ENCODE results near the gene HAPSTR1.
A peak's percentile ranks its signal among the peaks of the same experiment; 100 is the strongest.

Gene HAPSTR1

GRCh38 chr16:9092282-9092977 lies 986 bp downstream of the HAPSTR1 start:
- ChIA-PET CTCF (interaction anchor here (0.6 to 1.2 kb wide), 2 partner anchors 12 to 1270 kb away, joined by 3 read pairs; no protein-coding TSS in a partner anchor), POLR2A (interaction anchor here (0.9 to 1.7 kb wide), 8 partner anchors 9 to 144 kb away, joined by 3 to 13 read pairs (median 6); no protein-coding TSS in a partner anchor)
- TF ChIP-seq PKNOX1 (IDR thresholded peaks at IDR 0.05) (peak; percentile 92), FOXK2 (IDR thresholded peaks at IDR 0.05) (no peak)
- DNase-seq (ENCODE audit: extremely low spot score): peak; percentile 15

GRCh38 chr16:9092978-9093344 lies 1.5 kb downstream of the HAPSTR1 start:
- no peak for DNase-seq (ENCODE audit: extremely low spot score)
- CTCF ChIA-PET: interaction anchor here (0.6 to 1.2 kb wide), 2 partner anchors 11 to 1270 kb away, joined by 3 read pairs; no protein-coding TSS in a partner anchor
- POLR2A ChIA-PET: interaction anchor here (1.6 kb wide), 1 partner anchor 10 kb away, joined by 4 read pairs; no protein-coding TSS in a partner anchor
- no peak for TF ChIP-seq FOXK2 (IDR thresholded peaks at IDR 0.05)
- TF ChIP-seq ZNF384 (IDR thresholded peaks at IDR 0.05): no peak
- TF ChIP-seq TARDBP (IDR thresholded peaks at IDR 0.05): no peak
- TF ChIP-seq L3MBTL2 (conservative IDR thresholded peaks at IDR 0.05): no peak
- TF ChIP-seq ELF4 (IDR thresholded peaks at IDR 0.05): no peak
- no peak for TF ChIP-seq HDGF (IDR thresholded peaks at IDR 0.05; ENCODE audit: borderline replicate concordance)
- no peak for TF ChIP-seq ARNT (IDR thresholded peaks at IDR 0.05)
- no peak for TF ChIP-seq BHLHE40 (IDR thresholded peaks at IDR 0.05; ENCODE audit: borderline replicate concordance)
- TF ChIP-seq NFRKB (IDR thresholded peaks at IDR 0.05): no peak
- TF ChIP-seq FOXA1 (IDR thresholded peaks at IDR 0.05): no peak
- TF ChIP-seq SUZ12 (IDR thresholded peaks at IDR 0.05): no peak
- no peak for TF ChIP-seq CTBP1 (IDR thresholded peaks at IDR 0.05; ENCODE audit: borderline replicate concordance)
- no peak for TF ChIP-seq PKNOX1 (IDR thresholded peaks at IDR 0.05)
- no peak for TF ChIP-seq SP1 (IDR thresholded peaks at IDR 0.05)
- TF ChIP-seq FOXM1 (IDR thresholded peaks at IDR 0.05; ENCODE audit: borderline replicate concordance): no peak
- TF ChIP-seq LEF1 (IDR thresholded peaks at IDR 0.05; ENCODE audit: borderline replicate concordance): no peak

GRCh38 chr16:9094011-9094846 lies 2.8 kb downstream of the HAPSTR1 start:
- TF ChIP-seq FOXK2 (IDR thresholded peaks at IDR 0.05): no peak
- no peak for DNase-seq (ENCODE audit: extremely low spot score)
- POLR2A ChIA-PET: interaction anchor here (1.6 kb wide), 1 partner anchor 9 kb away, joined by 4 read pairs; no protein-coding TSS in a partner anchor
- CTCF ChIA-PET: interaction anchor here (1.1 kb wide), 1 partner anchor 161 kb away, joined by 3 read pairs; no protein-coding TSS in a partner anchor

- ChIA-PET CTCF (no interaction called here), POLR2A (no interaction called here)
- TF ChIP-seq TARDBP (IDR thresholded peaks at IDR 0.05) (no peak), NFRKB (IDR thresholded peaks at IDR 0.05) (no peak)
- no peak for DNase-seq (ENCODE audit: extremely low spot score)
Measured at GRCh38 chr16:9095171-9095570, 3.7 kb downstream of the HAPSTR1 start.

- DNase-seq (ENCODE audit: extremely low spot score): no peak
- POLR2A ChIA-PET: no interaction called here
- TF ChIP-seq ZNF384 (IDR thresholded peaks at IDR 0.05) (no peak), SUZ12 (IDR thresholded peaks at IDR 0.05) (no peak), BHLHE40 (IDR thresholded peaks at IDR 0.05; ENCODE audit: borderline replicate concordance) (no peak), ARNT (IDR thresholded peaks at IDR 0.05) (no peak), FOXA1 (IDR thresholded peaks at IDR 0.05) (no peak), CTBP1 (IDR thresholded peaks at IDR 0.05; ENCODE audit: borderline replicate concordance) (no peak), ELF4 (IDR thresholded peaks at IDR 0.05) (no peak), TARDBP (IDR thresholded peaks at IDR 0.05) (no peak), L3MBTL2 (conservative IDR thresholded peaks at IDR 0.05) (no peak)
- CTCF ChIA-PET: no interaction called here
Measured at GRCh38 chr16:9095656-9096397, 4.4 kb downstream of the HAPSTR1 start.

- TF ChIP-seq TARDBP (IDR thresholded peaks at IDR 0.05): no peak
- no peak for TF ChIP-seq FOXA1 (IDR thresholded peaks at IDR 0.05)
- no peak for TF ChIP-seq SP1 (IDR thresholded peaks at IDR 0.05)
- no peak for TF ChIP-seq LEF1 (IDR thresholded peaks at IDR 0.05; ENCODE audit: borderline replicate concordance)
- TF ChIP-seq ELF4 (IDR thresholded peaks at IDR 0.05): no peak
- TF ChIP-seq NFRKB (IDR thresholded peaks at IDR 0.05): no peak
- TF ChIP-seq L3MBTL2 (conservative IDR thresholded peaks at IDR 0.05): no peak
- no peak for TF ChIP-seq ARNT (IDR thresholded peaks at IDR 0.05)
- TF ChIP-seq SUZ12 (IDR thresholded peaks at IDR 0.05): no peak
- no peak for TF ChIP-seq PKNOX1 (IDR thresholded peaks at IDR 0.05)
- TF ChIP-seq CTBP1 (IDR thresholded peaks at IDR 0.05; ENCODE audit: borderline replicate concordance): no peak
- no peak for TF ChIP-seq HDGF (IDR thresholded peaks at IDR 0.05; ENCODE audit: borderline replicate concordance)
- TF ChIP-seq FOXK2 (IDR thresholded peaks at IDR 0.05): no peak
- no peak for DNase-seq (ENCODE audit: extremely low spot score)
- ChIA-PET POLR2A (no interaction called here), CTCF (no interaction called here)
Measured at GRCh38 chr16:9096416-9096952, 5.0 kb downstream of the HAPSTR1 start.
